ENCODE measurements around the gene CTBS.

The CTBS gene

GRCh38 chr1:84506729-84507453 is 67.3 kb downstream of the CTBS start:
- Histone ChIP-seq H3K27me3 (ENCODE audit: insufficient read depth, insufficient read length) (no peaks in the 10 kb centered on the region), H3K9ac (ENCODE audit: insufficient read length, low read depth) (peak overlapping the region; percentile 57), H3K4me3 (ENCODE audit: insufficient read length, low read depth) (peak overlapping the region; percentile 93), H3K4me1 (ENCODE audit: insufficient read depth, insufficient read length) (no peaks in the 10 kb centered on the region), H3K9me3 (ENCODE audit: insufficient read depth, low read length) (no peaks in the 10 kb centered on the region), H3K36me3 (ENCODE audit: insufficient read depth, insufficient read length, low read length) (peaks cover 16% of the 10 kb centered on the region)
- TF ChIP-seq ZNF274 (IDR thresholded peaks at IDR 0.05; ENCODE audit: low read depth, low read length) (no peak), YY1 (IDR thresholded peaks at IDR 0.05; ENCODE audit: insufficient read depth, insufficient read length) (no peak), SUZ12 (IDR thresholded peaks at IDR 0.05; ENCODE audit: extremely low read depth, insufficient read depth, insufficient read length) (no peak)
- DNase-seq (ENCODE audit: low read depth, low spot score) = no peak

DNA sequence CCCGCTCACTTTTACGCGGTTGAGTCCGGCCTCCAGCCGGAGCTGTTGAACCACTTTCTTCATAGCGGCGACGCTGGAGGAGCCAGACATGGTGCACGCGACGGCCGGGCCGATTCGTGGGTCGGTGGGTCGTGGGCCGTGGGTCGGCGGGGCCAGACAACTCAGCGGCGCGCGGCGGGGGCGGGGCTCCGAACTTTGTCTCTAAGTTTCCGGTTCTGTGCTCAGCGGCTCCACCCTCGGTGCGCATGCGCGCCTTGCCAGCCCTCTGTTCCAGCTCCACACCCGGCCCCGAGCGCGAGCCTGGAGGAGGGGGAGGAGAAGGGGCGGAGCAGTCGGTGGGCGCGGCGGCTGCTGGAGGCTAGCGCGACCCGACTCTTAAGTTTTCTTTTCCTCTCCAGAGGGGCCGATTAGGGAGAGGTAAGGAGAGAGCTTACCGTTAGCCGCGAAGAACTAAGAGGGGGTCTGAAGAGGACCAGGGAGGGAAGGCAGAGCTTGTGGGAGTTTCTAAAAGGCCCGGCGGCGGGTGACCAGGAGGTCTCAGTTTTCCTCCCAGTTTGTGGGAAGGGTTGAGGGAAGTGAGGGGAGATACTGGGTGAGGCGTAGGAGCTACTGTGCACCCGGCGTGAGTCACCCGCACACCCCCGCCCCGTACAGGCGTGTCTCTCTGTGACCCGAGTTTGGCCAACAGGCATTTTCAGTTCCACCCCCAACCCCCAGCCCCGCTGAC is 68.1 kb downstream of the CTBS start, which contains the start of the genes GNG5 and SPATA1:
GNG5 (minus strand) TSS at position 580 of the 727 bp plus-strand sequence; CDS start at position 90, 490 bp downstream.
SPATA1 (plus strand) TSS at position 385 of the 727 bp plus-strand sequence. CDS start 9,974 bp downstream, outside the sequence.
- DNase-seq (ENCODE audit: low read depth, low spot score) = peak; percentile 98
- no peaks in the 10 kb centered on the region for H3K4me1 ChIP-seq (ENCODE audit: insufficient read depth, insufficient read length)

DNA sequence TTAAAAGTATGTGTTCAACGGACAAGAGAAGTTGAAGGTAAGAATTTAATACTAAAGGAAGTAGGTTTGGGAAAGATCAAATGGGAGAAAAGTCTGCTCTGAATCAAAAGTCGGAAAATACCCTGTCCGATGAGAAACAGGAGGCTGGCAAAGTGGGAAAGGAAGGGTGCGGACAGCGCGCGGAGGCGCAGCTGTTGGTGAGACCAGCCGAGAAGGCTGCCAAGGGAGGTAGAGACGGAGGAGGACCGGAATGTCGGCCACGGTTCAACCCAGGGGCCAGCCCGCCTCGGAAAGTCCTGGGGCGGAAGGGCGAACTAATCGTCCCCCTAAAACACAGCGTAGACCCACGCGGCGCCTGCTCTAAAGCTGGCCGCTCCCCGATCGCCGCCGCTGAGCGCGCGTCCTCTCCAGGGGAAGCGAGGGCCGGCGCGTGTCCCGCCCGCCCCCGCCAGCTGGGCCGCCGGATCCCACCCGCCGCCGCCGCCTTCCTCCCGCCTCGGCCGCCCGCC is 68.7 kb downstream of the CTBS start:
- peak overlapping the region; percentile 93 for H3K4me3 ChIP-seq (ENCODE audit: insufficient read length, low read depth)
- no peaks in the 10 kb centered on the region for H3K4me1 ChIP-seq (ENCODE audit: insufficient read depth, insufficient read length)
- H3K9me3 ChIP-seq (ENCODE audit: insufficient read depth, low read length) = no peaks in the 10 kb centered on the region
- peaks cover 29% of the 10 kb centered on the region for H3K36me3 ChIP-seq (ENCODE audit: insufficient read depth, insufficient read length, low read length)
- peak; percentile 25 for DNase-seq (ENCODE audit: low read depth, low spot score)
- peak overlapping the region; percentile 97 for H3K9ac ChIP-seq (ENCODE audit: insufficient read length, low read depth)
- no peaks in the 10 kb centered on the region for H3K27me3 ChIP-seq (ENCODE audit: insufficient read depth, insufficient read length)
- TF ChIP-seq ZNF274 (IDR thresholded peaks at IDR 0.05; ENCODE audit: low read depth, low read length) = no peak
- no peak for TF ChIP-seq YY1 (IDR thresholded peaks at IDR 0.05; ENCODE audit: insufficient read depth, insufficient read length)
- TF ChIP-seq SUZ12 (IDR thresholded peaks at IDR 0.05; ENCODE audit: extremely low read depth, insufficient read depth, insufficient read length) = no peak

More for the DNA sequence above, 68.1 kb downstream of the CTBS start, which contains the start of the genes GNG5 and SPATA1:
- TF ChIP-seq YY1 (IDR thresholded peaks at IDR 0.05; ENCODE audit: insufficient read depth, insufficient read length) (no peak), SUZ12 (IDR thresholded peaks at IDR 0.05; ENCODE audit: extremely low read depth, insufficient read depth, insufficient read length) (no peak), ZNF274 (IDR thresholded peaks at IDR 0.05; ENCODE audit: low read depth, low read length) (no peak)
- H3K4me3 ChIP-seq (ENCODE audit: insufficient read length, low read depth) = peak within 1 kb of the TSS; percentile 93
- peaks cover 23% of the 10 kb centered on the region for H3K36me3 ChIP-seq (ENCODE audit: insufficient read depth, insufficient read length, low read length)
- H3K27me3 ChIP-seq (ENCODE audit: insufficient read depth, insufficient read length) = no peaks in the 10 kb centered on the region
- H3K9me3 ChIP-seq (ENCODE audit: insufficient read depth, low read length) = no peaks in the 10 kb centered on the region
- peak within 1 kb of the TSS; percentile 97 for H3K9ac ChIP-seq (ENCODE audit: insufficient read length, low read depth)

GRCh38 chr1:84504580-84505492 is 69.4 kb downstream of the CTBS start:
- Histone ChIP-seq H3K27me3 (ENCODE audit: insufficient read depth, insufficient read length) (no peaks in the 10 kb centered on the region), H3K9ac (ENCODE audit: insufficient read length, low read depth) (peak overlapping the region; percentile 97), H3K9me3 (ENCODE audit: insufficient read depth, low read length) (no peaks in the 10 kb centered on the region), H3K36me3 (ENCODE audit: insufficient read depth, insufficient read length, low read length) (peaks cover 36% of the 10 kb centered on the region), H3K4me3 (ENCODE audit: insufficient read length, low read depth) (peak overlapping the region; percentile 93), H3K4me1 (ENCODE audit: insufficient read depth, insufficient read length) (no peaks in the 10 kb centered on the region)
- DNase-seq (ENCODE audit: low read depth, low spot score) = no peak
- no peak for TF ChIP-seq YY1 (IDR thresholded peaks at IDR 0.05; ENCODE audit: insufficient read depth, insufficient read length)
- no peak for TF ChIP-seq ZNF274 (IDR thresholded peaks at IDR 0.05; ENCODE audit: low read depth, low read length)
- no peak for TF ChIP-seq SUZ12 (IDR thresholded peaks at IDR 0.05; ENCODE audit: extremely low read depth, insufficient read depth, insufficient read length)

GRCh38 chr1:84502927-84503326 is 71.3 kb downstream of the CTBS start:
- DNase-seq (ENCODE audit: low read depth, low spot score) = no peak
- H3K9me3 ChIP-seq (ENCODE audit: insufficient read depth, low read length) = no peaks in the 10 kb centered on the region
- H3K4me3 ChIP-seq (ENCODE audit: insufficient read length, low read depth) = no peak overlapping the region
- TF ChIP-seq SUZ12 (IDR thresholded peaks at IDR 0.05; ENCODE audit: extremely low read depth, insufficient read depth, insufficient read length) (no peak), YY1 (IDR thresholded peaks at IDR 0.05; ENCODE audit: insufficient read depth, insufficient read length) (no peak), ZNF274 (IDR thresholded peaks at IDR 0.05; ENCODE audit: low read depth, low read length) (no peak)
- H3K27me3 ChIP-seq (ENCODE audit: insufficient read depth, insufficient read length) = no peaks in the 10 kb centered on the region
- H3K36me3 ChIP-seq (ENCODE audit: insufficient read depth, insufficient read length, low read length) = peaks cover 55% of the 10 kb centered on the region
- H3K9ac ChIP-seq (ENCODE audit: insufficient read length, low read depth) = no peak overlapping the region
- no peaks in the 10 kb centered on the region for H3K4me1 ChIP-seq (ENCODE audit: insufficient read depth, insufficient read length)

Measured in NT2/D1 (cell line).